Measurements from ENCODE around the gene ATP6V1G3. TPM values are rescaled to one million over a fixed set of nuclear protein-coding genes. Genes with fewer than 3 reads are reported as not detected.
"Not testable (repeated sequence)": the region's sequence is repeated elsewhere in the genome, so short reads cannot be mapped to it uniquely, and the experiment has no call there.

ATP6V1G3 gene
- total RNA-seq, 1 donor from 2014 or later: not detected

DNA sequence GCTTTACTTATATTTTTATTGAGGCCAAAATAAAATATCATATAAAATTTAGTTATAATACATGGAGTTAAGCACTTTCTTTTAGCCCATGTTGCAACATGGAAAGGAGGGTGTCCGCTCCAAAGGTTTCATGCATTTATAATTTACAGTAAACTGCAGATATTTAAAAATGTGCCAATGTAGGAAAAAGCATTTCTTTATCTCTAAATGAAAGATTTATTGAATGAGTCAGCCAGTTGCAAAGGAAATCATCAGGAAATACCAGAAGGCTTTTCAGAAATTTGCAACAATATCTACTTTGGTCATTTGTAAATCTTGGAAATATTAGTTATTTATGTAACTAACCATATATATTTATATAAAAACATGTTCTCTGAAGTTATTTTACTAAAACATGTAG is 12.1 kb downstream of the ATP6V1G3 start:
- DNase-seq (ENCODE audit: low spot score): no peak
- H3K4me1 Mint-ChIP-seq (ENCODE audit: low read depth): peaks cover 31% of the 10 kb centered on the region
- TF ChIP-seq, protein P1, sequence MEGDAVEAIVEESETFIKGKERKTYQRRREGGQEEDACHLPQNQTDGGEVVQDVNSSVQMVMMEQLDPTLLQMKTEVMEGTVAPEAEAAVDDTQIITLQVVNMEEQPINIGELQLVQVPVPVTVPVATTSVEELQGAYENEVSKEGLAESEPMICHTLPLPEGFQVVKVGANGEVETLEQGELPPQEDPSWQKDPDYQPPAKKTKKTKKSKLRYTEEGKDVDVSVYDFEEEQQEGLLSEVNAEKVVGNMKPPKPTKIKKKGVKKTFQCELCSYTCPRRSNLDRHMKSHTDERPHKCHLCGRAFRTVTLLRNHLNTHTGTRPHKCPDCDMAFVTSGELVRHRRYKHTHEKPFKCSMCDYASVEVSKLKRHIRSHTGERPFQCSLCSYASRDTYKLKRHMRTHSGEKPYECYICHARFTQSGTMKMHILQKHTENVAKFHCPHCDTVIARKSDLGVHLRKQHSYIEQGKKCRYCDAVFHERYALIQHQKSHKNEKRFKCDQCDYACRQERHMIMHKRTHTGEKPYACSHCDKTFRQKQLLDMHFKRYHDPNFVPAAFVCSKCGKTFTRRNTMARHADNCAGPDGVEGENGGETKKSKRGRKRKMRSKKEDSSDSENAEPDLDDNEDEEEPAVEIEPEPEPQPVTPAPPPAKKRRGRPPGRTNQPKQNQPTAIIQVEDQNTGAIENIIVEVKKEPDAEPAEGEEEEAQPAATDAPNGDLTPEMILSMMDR (IDR thresholded peaks at IDR 0.05): no peak
- no peak overlapping the region for H3K4me3 Mint-ChIP-seq (ENCODE audit: unreplicated experiment)
- no peaks in the 10 kb centered on the region for H3K36me3 Mint-ChIP-seq (ENCODE audit: low read depth)
- H3K27me3 Mint-ChIP-seq (ENCODE audit: low read depth): no peaks in the 10 kb centered on the region
- H3K9me3 Mint-ChIP-seq (ENCODE audit: low read depth): no peaks in the 10 kb centered on the region
- H3K27ac Mint-ChIP-seq (ENCODE audit: unreplicated experiment): no peak overlapping the region

DNA sequence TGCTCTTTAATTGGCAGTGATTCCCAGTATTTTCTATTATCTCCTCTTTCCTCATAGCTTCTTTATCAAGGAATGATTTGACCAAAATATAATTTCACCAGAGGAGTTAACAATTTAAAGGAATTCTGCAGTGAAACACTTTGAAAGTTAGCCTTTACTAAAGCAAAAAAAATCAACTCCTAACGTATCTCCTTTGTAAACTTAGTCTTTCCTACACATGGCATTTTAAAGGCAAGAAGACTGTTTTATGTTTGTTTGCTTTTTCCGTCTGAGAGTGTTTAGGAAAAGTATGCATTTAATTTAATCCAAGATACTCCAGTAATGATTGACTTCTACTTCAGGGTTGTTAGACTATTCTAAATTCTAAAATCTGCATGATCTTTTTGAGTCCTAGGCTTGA is 15.9 kb downstream of the ATP6V1G3 start:
- Mint-ChIP-seq H3K4me1 (ENCODE audit: low read depth) (peaks cover 21% of the 10 kb centered on the region), H3K9me3 (ENCODE audit: low read depth) (no peaks in the 10 kb centered on the region), H3K27me3 (ENCODE audit: low read depth) (no peaks in the 10 kb centered on the region), H3K27ac (ENCODE audit: unreplicated experiment) (no peak overlapping the region), H3K36me3 (ENCODE audit: low read depth) (no peaks in the 10 kb centered on the region), H3K4me3 (ENCODE audit: unreplicated experiment) (no peak overlapping the region)
- TF ChIP-seq, protein P1 (IDR thresholded peaks at IDR 0.05): no peak
- no peak for DNase-seq (ENCODE audit: low spot score)

DNA sequence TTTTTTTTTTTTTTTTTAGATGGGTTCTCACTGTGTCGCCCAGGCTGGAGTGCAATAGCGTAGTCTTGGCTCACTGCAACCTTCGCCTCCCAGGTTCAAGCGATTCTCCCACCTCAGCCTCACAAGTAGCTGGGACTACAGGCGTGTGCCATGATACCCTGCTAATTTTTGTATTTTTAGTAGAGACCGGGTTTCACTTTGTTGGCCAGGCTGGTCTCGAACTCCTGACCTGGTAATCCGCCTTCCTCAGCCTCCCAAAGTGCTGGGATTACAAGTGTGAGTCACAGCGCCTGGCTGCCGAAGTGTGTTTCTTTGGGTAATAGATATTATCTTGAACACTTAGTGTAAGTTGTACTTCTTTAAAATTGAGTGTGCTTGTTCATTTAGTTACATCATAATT is 16.4 kb downstream of the ATP6V1G3 start:
- not testable (repeated sequence) for H3K36me3 Mint-ChIP-seq (ENCODE audit: low read depth); H3K4me3 Mint-ChIP-seq (ENCODE audit: unreplicated experiment); H3K27ac Mint-ChIP-seq (ENCODE audit: unreplicated experiment); H3K27me3 Mint-ChIP-seq (ENCODE audit: low read depth); H3K9me3 Mint-ChIP-seq (ENCODE audit: low read depth); DNase-seq (ENCODE audit: low spot score)
- peaks cover 17% of the 10 kb centered on the region for H3K4me1 Mint-ChIP-seq (ENCODE audit: low read depth)

DNA sequence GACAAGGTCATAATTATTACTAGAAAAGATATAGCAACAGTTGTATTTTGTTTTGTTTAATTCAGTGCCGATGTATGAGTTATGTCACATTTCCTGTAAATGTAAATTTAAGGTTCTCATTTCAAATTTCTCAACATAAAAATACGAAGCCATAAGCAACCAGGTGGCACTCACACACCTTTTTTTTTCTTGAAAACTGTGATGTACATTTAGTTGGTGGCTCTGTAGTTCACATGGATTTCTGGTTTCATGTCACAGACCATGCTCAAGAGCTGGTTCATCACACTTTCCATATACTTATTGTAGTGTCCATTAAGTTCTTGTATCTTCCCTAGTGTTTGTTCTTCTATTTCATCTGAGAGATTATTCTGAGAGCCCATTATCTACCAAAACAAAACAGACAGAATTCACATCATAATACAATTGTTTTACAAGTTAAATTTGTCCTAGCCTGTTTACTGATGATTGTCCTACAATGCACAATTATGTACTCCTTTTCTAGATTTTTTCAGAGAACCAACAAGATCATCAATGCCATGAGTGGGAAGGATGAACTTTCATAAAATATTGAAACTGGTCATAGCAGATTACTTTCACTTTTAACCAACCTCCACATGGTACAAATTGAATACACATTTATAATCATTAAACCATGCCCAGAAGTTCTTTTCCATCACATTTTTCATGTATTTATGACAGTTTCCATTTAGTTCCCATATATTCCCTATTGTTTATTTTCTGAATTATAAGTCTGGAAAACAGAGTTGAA is 17.1 kb downstream of the ATP6V1G3 start:
- no peak overlapping the region for H3K4me3 Mint-ChIP-seq (ENCODE audit: unreplicated experiment)
- peaks cover 13% of the 10 kb centered on the region for H3K4me1 Mint-ChIP-seq (ENCODE audit: low read depth)
- H3K27me3 Mint-ChIP-seq (ENCODE audit: low read depth): no peaks in the 10 kb centered on the region
- H3K36me3 Mint-ChIP-seq (ENCODE audit: low read depth): no peaks in the 10 kb centered on the region
- TF ChIP-seq, protein P1 (IDR thresholded peaks at IDR 0.05): no peak
- no peak overlapping the region for H3K27ac Mint-ChIP-seq (ENCODE audit: unreplicated experiment)
- no peaks in the 10 kb centered on the region for H3K9me3 Mint-ChIP-seq (ENCODE audit: low read depth)
- DNase-seq (ENCODE audit: low spot score): no peak

DNA sequence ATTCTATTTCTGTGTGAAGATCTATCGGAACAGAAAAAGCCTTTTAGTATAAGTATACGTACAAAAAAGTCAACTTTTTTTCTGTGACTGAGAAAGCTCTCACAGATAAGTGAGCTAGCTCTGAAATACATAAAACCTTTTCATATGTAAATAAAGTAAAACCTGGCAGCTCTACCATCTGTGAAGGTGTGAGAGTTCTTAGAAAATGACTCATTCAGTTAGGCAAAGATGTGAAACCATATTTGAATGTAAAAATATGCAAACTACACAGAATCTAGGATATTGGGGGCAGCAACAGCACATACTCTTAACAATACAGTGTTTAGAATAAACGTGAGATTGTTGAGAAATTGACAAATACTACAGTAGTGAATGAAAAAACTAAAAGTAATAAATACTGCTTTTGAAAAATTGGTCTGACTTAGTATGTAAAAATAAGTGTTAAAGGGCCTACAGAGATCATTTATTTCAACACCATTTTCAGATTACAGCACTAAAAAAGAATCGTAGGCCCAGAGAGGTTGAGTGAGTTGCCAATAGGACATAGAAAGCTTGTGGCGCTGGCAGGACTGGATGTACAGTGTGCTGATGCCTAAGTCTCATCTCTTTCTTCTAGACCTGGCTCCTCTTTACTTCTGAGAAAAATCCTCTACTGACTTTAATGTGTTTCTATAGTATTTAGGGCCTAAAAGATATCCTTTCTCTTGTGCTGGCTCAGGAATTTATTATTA is 19.8 kb downstream of the ATP6V1G3 start:
- Mint-ChIP-seq H3K4me3 (ENCODE audit: unreplicated experiment) (no peak overlapping the region), H3K36me3 (ENCODE audit: low read depth) (no peaks in the 10 kb centered on the region), H3K27ac (ENCODE audit: unreplicated experiment) (no peak overlapping the region), H3K27me3 (ENCODE audit: low read depth) (no peaks in the 10 kb centered on the region), H3K4me1 (ENCODE audit: low read depth) (peaks cover 5% of the 10 kb centered on the region), H3K9me3 (ENCODE audit: low read depth) (no peaks in the 10 kb centered on the region)
- DNase-seq (ENCODE audit: low spot score): no peak
- TF ChIP-seq, protein P1 (IDR thresholded peaks at IDR 0.05): no peak
